ENCODE results near the gene TSNAXIP1. TPM values are rescaled to one million over a fixed set of nuclear protein-coding genes. Genes with fewer than 3 reads are reported as not detected.
A peak's percentile ranks its signal among the peaks of the same experiment; 100 is the strongest.

TSNAXIP1 gene
- total RNA-seq, 3 donors from 2014 or later (not counting 1 experiment from before 2014, with no cell fraction given): 0.15 to 0.68 TPM; not detected in 1

GRCh38 chr16:67853670-67854069 lies 47.0 kb downstream of the TSNAXIP1 start:
- Histone ChIP-seq H3K36me3 (ENCODE audit: control insufficient read depth, insufficient read depth, low read length) (no peaks in the 10 kb centered on the region), H3K27me3 (ENCODE audit: control insufficient read depth, insufficient read depth, low read length) (no peaks in the 10 kb centered on the region), H3K4me3 (ENCODE audit: low read length) (no peak overlapping the region), H3K27ac (ENCODE audit: low read length) (no peak overlapping the region), H3K9me3 (ENCODE audit: control insufficient read depth, insufficient read depth, low read length) (no peaks in the 10 kb centered on the region), H3K4me1 (ENCODE audit: control insufficient read depth, insufficient read depth, low read length) (peaks cover 19% of the 10 kb centered on the region)
- no peaks in the 10 kb centered on the region for H3K27me3 Mint-ChIP-seq (ENCODE audit: low read depth in 2 of 2)
- H3K4me3 Mint-ChIP-seq: no peak overlapping the region
- no peaks in the 10 kb centered on the region for H3K9me3 Mint-ChIP-seq
- DNase-seq (no peak), ATAC-seq (no peak)
- TF ChIP-seq, protein P1, sequence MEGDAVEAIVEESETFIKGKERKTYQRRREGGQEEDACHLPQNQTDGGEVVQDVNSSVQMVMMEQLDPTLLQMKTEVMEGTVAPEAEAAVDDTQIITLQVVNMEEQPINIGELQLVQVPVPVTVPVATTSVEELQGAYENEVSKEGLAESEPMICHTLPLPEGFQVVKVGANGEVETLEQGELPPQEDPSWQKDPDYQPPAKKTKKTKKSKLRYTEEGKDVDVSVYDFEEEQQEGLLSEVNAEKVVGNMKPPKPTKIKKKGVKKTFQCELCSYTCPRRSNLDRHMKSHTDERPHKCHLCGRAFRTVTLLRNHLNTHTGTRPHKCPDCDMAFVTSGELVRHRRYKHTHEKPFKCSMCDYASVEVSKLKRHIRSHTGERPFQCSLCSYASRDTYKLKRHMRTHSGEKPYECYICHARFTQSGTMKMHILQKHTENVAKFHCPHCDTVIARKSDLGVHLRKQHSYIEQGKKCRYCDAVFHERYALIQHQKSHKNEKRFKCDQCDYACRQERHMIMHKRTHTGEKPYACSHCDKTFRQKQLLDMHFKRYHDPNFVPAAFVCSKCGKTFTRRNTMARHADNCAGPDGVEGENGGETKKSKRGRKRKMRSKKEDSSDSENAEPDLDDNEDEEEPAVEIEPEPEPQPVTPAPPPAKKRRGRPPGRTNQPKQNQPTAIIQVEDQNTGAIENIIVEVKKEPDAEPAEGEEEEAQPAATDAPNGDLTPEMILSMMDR (IDR thresholded peaks at IDR 0.05): no peak
- intact Hi-C loops (cut with micrococcal nuclease): no loop called here
- WGBS (ENCODE audit: insufficient coverage): 96% methylated on average over 3 of the region's 3 CpGs
- no peak overlapping the region for H3K27ac Mint-ChIP-seq
- H3K4me1 Mint-ChIP-seq: peaks cover 26% of the 10 kb centered on the region in 2 donors
- no peaks in the 10 kb centered on the region for H3K36me3 Mint-ChIP-seq

- no peak overlapping the region for H3K27ac Mint-ChIP-seq
- TF ChIP-seq, protein P1 (IDR thresholded peaks at IDR 0.05): no peak
- peaks cover 26 to 30% of the 10 kb centered on the region in 2 donors for H3K4me1 Mint-ChIP-seq
- H3K4me3 Mint-ChIP-seq: no peak overlapping the region
- no peaks in the 10 kb centered on the region for H3K9me3 Mint-ChIP-seq
- H3K36me3 Mint-ChIP-seq: no peaks in the 10 kb centered on the region
- ATAC-seq: no peak
- intact Hi-C loops (cut with micrococcal nuclease): no loop called here
- DNase-seq: no peak
- no peaks in the 10 kb centered on the region for H3K27me3 Mint-ChIP-seq (ENCODE audit: low read depth in 2 of 2)
- Histone ChIP-seq H3K36me3 (ENCODE audit: control insufficient read depth, insufficient read depth, low read length) (no peaks in the 10 kb centered on the region), H3K4me1 (ENCODE audit: control insufficient read depth, insufficient read depth, low read length) (peaks cover 22% of the 10 kb centered on the region), H3K27me3 (ENCODE audit: control insufficient read depth, insufficient read depth, low read length) (no peaks in the 10 kb centered on the region), H3K27ac (ENCODE audit: low read length) (no peak overlapping the region), H3K4me3 (ENCODE audit: low read length) (no peak overlapping the region), H3K9me3 (ENCODE audit: control insufficient read depth, insufficient read depth, low read length) (no peaks in the 10 kb centered on the region)
- WGBS (ENCODE audit: insufficient coverage): 93% methylated on average over 9 of the region's 10 CpGs
These were observed 49.1 kb downstream of the TSNAXIP1 start for GRCh38 chr16:67855789-67856188.

- Histone ChIP-seq H3K36me3 (ENCODE audit: control insufficient read depth, insufficient read depth, low read length) (peaks cover 2% of the 10 kb centered on the region), H3K9me3 (ENCODE audit: control insufficient read depth, insufficient read depth, low read length) (no peaks in the 10 kb centered on the region), H3K27ac (ENCODE audit: low read length) (peak overlapping the region; percentile 18), H3K4me3 (ENCODE audit: low read length) (no peak overlapping the region), H3K27me3 (ENCODE audit: control insufficient read depth, insufficient read depth, low read length) (no peaks in the 10 kb centered on the region), H3K4me1 (ENCODE audit: control insufficient read depth, insufficient read depth, low read length) (peaks cover 22% of the 10 kb centered on the region)
- intact Hi-C loops (cut with micrococcal nuclease): no loop called here
- no peak for DNase-seq
- TF ChIP-seq, protein P1 (IDR thresholded peaks at IDR 0.05): no peak
- Mint-ChIP-seq H3K4me1 (peaks cover 35 to 41% of the 10 kb centered on the region in 2 donors), H3K9me3 (no peaks in the 10 kb centered on the region), H3K36me3 (no peaks in the 10 kb centered on the region), H3K27me3 (ENCODE audit: low read depth in 2 of 2) (no peaks in the 10 kb centered on the region), H3K4me3 (no peak overlapping the region), H3K27ac (peak overlapping the region; percentile 79 to 85)
- ATAC-seq: no peak
- WGBS (ENCODE audit: insufficient coverage): 94% methylated on average over 5 of the region's 5 CpGs
These were observed 50.3 kb downstream of the TSNAXIP1 start for GRCh38 chr16:67856927-67857546.
